Hepatocyte (in vitro differentiated cells): ENCODE data around the gene CNDP1. TPM values are rescaled to one million over a fixed set of nuclear protein-coding genes. Genes with fewer than 3 reads are reported as not detected.

Experiments
- DNase-seq: peaks from one replicate; pipeline ENCODE4 v3.0.0-alpha.2; 2016; ENCODE audit warnings: low spot score
- H2AFZ ChIP-seq: fragments of 200-600 bp; sonication (generic); 2 replicates; pipeline ENCODE4 v1.6.0; 2016; ENCODE audit warnings: antibody characterized with exemption, mild to moderate bottlenecking
- H3K27ac ChIP-seq: fragments of 200-600 bp; sonication (generic); 2 replicates; pipeline ENCODE4 v1.5.1; 2016; ENCODE audit warnings: mild to moderate bottlenecking
- H3K27me3 ChIP-seq: fragments of 200-600 bp; sonication (generic); 2 replicates; pipeline ENCODE4 v1.6.1; 2016
- H3K36me3 ChIP-seq: fragments of 200-600 bp; sonication (generic); replicated peaks from 2 replicates; pipeline ENCODE4 v1.5.1; 2016; ENCODE audit warnings: low read depth; ENCODE audit not compliant: insufficient read depth
- H3K4me1 ChIP-seq: fragments of 200-600 bp; sonication (generic); 2 replicates; pipeline ENCODE4 v1.5.1; 2016; ENCODE audit warnings: mild to moderate bottlenecking, moderate library complexity; ENCODE audit not compliant: insufficient read depth
- H3K4me2 ChIP-seq: fragments of 200-600 bp; sonication (generic); 2 replicates; pipeline ENCODE4 v1.6.0; 2016
- H3K4me3 ChIP-seq: fragments of 200-600 bp; sonication (generic); 2 replicates; pipeline ENCODE4 v1.5.1; 2016; ENCODE audit warnings: mild to moderate bottlenecking
- H3K79me2 ChIP-seq: fragments of 200-600 bp; sonication (generic); 2 replicates; pipeline ENCODE4 v1.6.0; 2017; ENCODE audit warnings: mild to moderate bottlenecking
- H3K9me2 ChIP-seq: fragments of 200-600 bp; sonication (generic); replicated peaks from 2 replicates; pipeline ENCODE4 v1.6.0; 2017; ENCODE audit warnings: mild to moderate bottlenecking; ENCODE audit not compliant: insufficient read depth
- H3K9me3 ChIP-seq: fragments of 200-600 bp; sonication (generic); 2 replicates; pipeline ENCODE4 v1.5.1; 2016; ENCODE audit warnings: low read depth, mild to moderate bottlenecking
- H4K20me1 ChIP-seq: fragments of 200-600 bp; sonication (generic); 2 replicates; pipeline ENCODE4 v1.6.0; 2016; ENCODE audit warnings: mild to moderate bottlenecking; ENCODE audit not compliant: insufficient read depth, poor library complexity, severe bottlenecking
- CTCF ChIP-seq: fragments of 200-600 bp; sonication (generic); IDR thresholded peaks from 2 replicates; pipeline ENCODE4 v1.5.1; 2016; ENCODE audit warnings: antibody characterized with exemption, mild to moderate bottlenecking; ENCODE audit not compliant: poor library complexity
- EZH2 ChIP-seq: fragments of 200-600 bp; sonication (generic); IDR thresholded peaks from 2 replicates; pipeline ENCODE4 v1.6.1; 2016; ENCODE audit warnings: antibody characterized with exemption, mild to moderate bottlenecking, borderline replicate concordance
- EZH2phosphoT487 ChIP-seq: fragments of 200-600 bp; sonication (generic); IDR thresholded peaks from one replicate; pipeline ENCODE4 v1.6.1; 2018; ENCODE audit warnings: antibody characterized with exemption, mild to moderate bottlenecking, low read depth, moderate library complexity; ENCODE audit not compliant: unreplicated experiment, severe bottlenecking
- WGBS: methylation state at CpG from one replicate; pipeline ENCODE4 v1.1.6; 2016; ENCODE audit warnings: low lambda C conversion rate; ENCODE audit errors: missing lambda C conversion rate; 5-methylcytosine and 5-hydroxymethylcytosine counted together
- polyA plus RNA-seq: library from polyadenylated mRNA; unstranded; fragments of >200 nt; fragmentation: Nextera tagmentation; extraction: Ambion mirVana; gene quantifications from 2 replicates; pipeline ENCODE4 v1.2.1, GENCODE V29; 2016
- total RNA-seq: library from RNA; depleted of rRNA; stranded (reverse); fragments of >200 nt; gene quantifications from 2 replicates; pipeline ENCODE4 v1.2.3, GENCODE V29; 2014

Gene CNDP1
- total and polyA plus RNA-seq, 2 experiments from 2014 or later: 0.74 TPM; not detected in 1

GRCh38 chr18:74516271-74517235 lies 17.7 kb upstream of the CNDP1 start:
- H3K27me3 ChIP-seq: no peaks in the 10 kb centered on the region
- no peak overlapping the region for H3K4me2 ChIP-seq
- H2AFZ ChIP-seq: no peak overlapping the region
- H4K20me1 ChIP-seq: no peaks in the 10 kb centered on the region
- no peaks in the 10 kb centered on the region for H3K9me2 ChIP-seq
- peaks cover 7% of the 10 kb centered on the region for H3K79me2 ChIP-seq
- WGBS: 97% methylated on average over 35 of the region's 35 CpGs
- no peak overlapping the region for H3K4me3 ChIP-seq
- H3K4me1 ChIP-seq: peaks cover 5% of the 10 kb centered on the region
- H3K27ac ChIP-seq: peak overlapping the region; percentile 50
- DNase-seq: no peak
- TF ChIP-seq EZH2 (no peak), EZH2phosphoT487 (no peak), CTCF (no peak)
- no peaks in the 10 kb centered on the region for H3K36me3 ChIP-seq
- no peaks in the 10 kb centered on the region for H3K9me3 ChIP-seq

GRCh38 chr18:74517236-74517630 lies 17.1 kb upstream of the CNDP1 start:
- H2AFZ ChIP-seq: no peak overlapping the region
- 56% methylated on average over 15 of the region's 15 CpGs for WGBS
- H3K36me3 ChIP-seq: no peaks in the 10 kb centered on the region

GRCh38 chr18:74518456-74519295 lies 15.6 kb upstream of the CNDP1 start:
- no peaks in the 10 kb centered on the region for H3K9me2 ChIP-seq
- no peak overlapping the region for H3K4me3 ChIP-seq
- H3K27ac ChIP-seq: no peak overlapping the region
- no peaks in the 10 kb centered on the region for H3K36me3 ChIP-seq
- no peak overlapping the region for H3K4me2 ChIP-seq
- H3K27me3 ChIP-seq: no peaks in the 10 kb centered on the region
- H3K4me1 ChIP-seq: peaks cover 5% of the 10 kb centered on the region
- TF ChIP-seq CTCF (no peak), EZH2phosphoT487 (no peak), EZH2 (no peak)
- H4K20me1 ChIP-seq: no peaks in the 10 kb centered on the region
- no peak for DNase-seq
- WGBS: 93% methylated on average over 30 of the region's 32 CpGs
- no peaks in the 10 kb centered on the region for H3K9me3 ChIP-seq
- H2AFZ ChIP-seq: no peak overlapping the region
- peaks cover 2% of the 10 kb centered on the region for H3K79me2 ChIP-seq

More at GRCh38 chr18:74517236-74517630, 17.1 kb upstream of the CNDP1 start:
- DNase-seq: peak; percentile 55
- H3K9me3 ChIP-seq: no peaks in the 10 kb centered on the region
- peak overlapping the region; percentile 50 for H3K27ac ChIP-seq
- no peaks in the 10 kb centered on the region for H3K27me3 ChIP-seq
- no peaks in the 10 kb centered on the region for H4K20me1 ChIP-seq
- H3K4me3 ChIP-seq: no peak overlapping the region
- TF ChIP-seq EZH2phosphoT487 (no peak), CTCF (no peak), EZH2 (no peak)
- no peaks in the 10 kb centered on the region for H3K9me2 ChIP-seq
- peaks cover 7% of the 10 kb centered on the region for H3K79me2 ChIP-seq
- no peak overlapping the region for H3K4me2 ChIP-seq
- H3K4me1 ChIP-seq: peaks cover 5% of the 10 kb centered on the region
